ENCODE data around the gene RPL32.
A peak's percentile ranks its signal among the peaks of the same experiment; 100 is the strongest.

Gene RPL32

DNA sequence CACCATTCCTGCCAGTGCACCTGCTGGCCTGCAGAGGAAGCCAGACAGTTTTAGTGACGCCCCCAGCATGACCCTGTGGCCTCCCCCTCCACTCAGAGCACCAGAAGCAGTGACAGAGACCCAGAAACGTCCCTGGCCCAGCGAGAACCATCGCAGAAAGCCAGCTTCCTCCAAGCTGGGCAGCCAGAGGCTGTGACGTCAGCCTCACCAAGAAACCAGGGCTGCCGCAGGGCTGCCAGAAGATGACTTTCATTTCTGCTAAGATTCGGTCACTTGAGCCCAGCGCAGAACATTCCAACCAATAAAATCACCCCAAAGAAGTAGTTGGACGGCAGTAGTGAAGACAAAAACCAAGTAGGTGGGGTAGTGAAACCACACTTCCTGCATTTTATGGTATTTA lies 29.6 kb upstream of the RPL32 start:
- peak overlapping the region in 1 of 2 experiments; percentile 42 for H3K4me3 ChIP-seq (ENCODE audit: insufficient read depth in 1 of 2, low read depth in 1 of 2, low read length in 2 of 2)
- H3K4me2 ChIP-seq (ENCODE audit: low read length, poor library complexity, severe bottlenecking) = no peak overlapping the region
- H2BK12ac ChIP-seq (ENCODE audit: low read length in 2 of 2) = no peak overlapping the region
- no peak overlapping the region for H2BK120ac ChIP-seq (ENCODE audit: low read depth, low read length)
- H2AK5ac ChIP-seq (ENCODE audit: low read length, severe bottlenecking) = no peak overlapping the region
- peak overlapping the region; percentile 68 for H3K9ac ChIP-seq (ENCODE audit: low read length)
- no peak overlapping the region for H2BK5ac ChIP-seq (ENCODE audit: low read depth, low read length, poor library complexity, severe bottlenecking)
- peaks cover 12% of the 10 kb centered on the region for H3K4me1 ChIP-seq (ENCODE audit: control insufficient read depth, insufficient read depth, low read depth, low read length)
- H3K27me3 ChIP-seq (ENCODE audit: control insufficient read depth in 1 of 2, insufficient read depth in 1 of 2, low read length in 2 of 2) = peaks cover 14 to 30% of the 10 kb centered on the region in 2 experiments
- H3K27ac ChIP-seq (ENCODE audit: low read length, poor library complexity, severe bottlenecking) = no peak overlapping the region
- H4K91ac ChIP-seq (ENCODE audit: low read length) = no peak overlapping the region
- H4K8ac ChIP-seq (ENCODE audit: low read length) = no peak overlapping the region
- H3K18ac ChIP-seq (ENCODE audit: low read depth in 1 of 2, low read length in 2 of 2) = no peak overlapping the region
- no peaks in the 10 kb centered on the region for H3K9me3 ChIP-seq (ENCODE audit: control insufficient read depth, low read length)
- H2BK15ac ChIP-seq (ENCODE audit: low read depth, poor library complexity, severe bottlenecking) = no peak overlapping the region
- WGBS = 66% methylated on average over 6 of the region's 9 CpGs
- no peak overlapping the region for H3K14ac ChIP-seq (ENCODE audit: low read length in 2 of 2)
- DNase-seq = no peak
- H3K23ac ChIP-seq (ENCODE audit: low read length in 2 of 2) = no peak overlapping the region
- no peaks in the 10 kb centered on the region for H3K36me3 ChIP-seq (ENCODE audit: control insufficient read depth in 1 of 2, insufficient read depth in 2 of 2, low read depth in 1 of 2, low read length in 2 of 2)
- no peaks in the 10 kb centered on the region for H3K79me1 ChIP-seq (replicated peaks; ENCODE audit: low read length, poor library complexity, severe bottlenecking)
- H2AFZ ChIP-seq (ENCODE audit: low read depth, low read length) = no peak overlapping the region
- H3K4ac ChIP-seq (ENCODE audit: low read depth in 1 of 2, low read length in 2 of 2) = no peak overlapping the region

DNA sequence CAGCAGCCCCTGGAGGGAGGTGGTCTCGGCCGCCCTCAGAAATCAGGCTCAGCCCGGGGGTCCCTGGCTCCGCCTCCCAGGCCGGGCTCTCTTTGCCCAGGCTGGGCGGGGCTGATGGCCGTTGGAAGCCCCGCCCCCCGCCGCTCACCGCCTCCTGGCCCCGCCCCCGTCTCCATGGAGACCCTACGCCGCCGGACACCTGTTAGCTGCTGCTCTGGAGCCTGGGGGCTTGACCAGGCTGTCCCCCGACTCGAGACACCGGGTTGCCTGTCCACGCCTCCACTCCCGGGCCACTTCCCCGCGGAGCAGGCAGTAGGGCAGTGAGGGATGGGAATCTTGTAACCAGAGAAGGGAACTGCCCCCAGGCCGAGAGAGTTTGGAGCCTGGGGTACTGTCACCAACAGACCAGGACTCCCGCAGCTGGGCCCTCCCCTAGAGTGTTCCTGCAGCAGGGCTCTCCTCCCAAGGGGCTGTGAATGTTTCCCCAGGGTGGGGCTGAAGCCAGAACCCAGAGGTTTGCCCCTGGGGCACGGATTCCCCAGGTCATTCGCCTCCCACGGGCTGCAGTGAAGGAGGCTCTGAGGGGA lies 27.8 kb upstream of the RPL32 start:
- Histone ChIP-seq H3K4ac (ENCODE audit: low read depth in 1 of 2, low read length in 2 of 2) (peak overlapping the region; percentile 49 to 57), H4K91ac (ENCODE audit: low read length) (no peak overlapping the region), H3K36me3 (ENCODE audit: control insufficient read depth in 1 of 2, insufficient read depth in 2 of 2, low read depth in 1 of 2, low read length in 2 of 2) (no peaks in the 10 kb centered on the region), H3K14ac (ENCODE audit: low read length in 2 of 2) (no peak overlapping the region), H2BK5ac (ENCODE audit: low read depth, low read length, poor library complexity, severe bottlenecking) (no peak overlapping the region), H3K18ac (ENCODE audit: low read depth in 1 of 2, low read length in 2 of 2) (peak overlapping the region in 1 of 2 experiments; percentile 55), H3K9ac (ENCODE audit: low read length) (no peak overlapping the region), H3K79me1 (replicated peaks; ENCODE audit: low read length, poor library complexity, severe bottlenecking) (no peaks in the 10 kb centered on the region), H2BK120ac (ENCODE audit: low read depth, low read length) (peak overlapping the region; percentile 35), H3K4me2 (ENCODE audit: low read length, poor library complexity, severe bottlenecking) (peak overlapping the region; percentile 92), H3K4me3 (ENCODE audit: insufficient read depth in 1 of 2, low read depth in 1 of 2, low read length in 2 of 2) (peak overlapping the region in 1 of 2 experiments; percentile 53), H2AFZ (ENCODE audit: low read depth, low read length) (peak overlapping the region; percentile 93), H3K4me1 (ENCODE audit: control insufficient read depth, insufficient read depth, low read depth, low read length) (peaks cover 8% of the 10 kb centered on the region), H3K27ac (ENCODE audit: low read length, poor library complexity, severe bottlenecking) (no peak overlapping the region), H2BK15ac (ENCODE audit: low read depth, poor library complexity, severe bottlenecking) (peak overlapping the region; percentile 58), H4K8ac (ENCODE audit: low read length) (peak overlapping the region; percentile 90), H3K9me3 (ENCODE audit: control insufficient read depth, low read length) (peaks cover 12% of the 10 kb centered on the region), H3K27me3 (ENCODE audit: control insufficient read depth in 1 of 2, insufficient read depth in 1 of 2, low read length in 2 of 2) (peaks cover 11 to 35% of the 10 kb centered on the region in 2 experiments), H2AK5ac (ENCODE audit: low read length, severe bottlenecking) (no peak overlapping the region), H2BK12ac (ENCODE audit: low read length in 2 of 2) (peak overlapping the region in 1 of 2 experiments; percentile 10), H3K23ac (ENCODE audit: low read length in 2 of 2) (no peak overlapping the region)
- 12% methylated on average over 23 of the region's 28 CpGs for WGBS
- peak; percentile 36 for DNase-seq

GRCh38 chr3:12868039-12869034 lies 27.0 kb upstream of the RPL32 start:
- peak; percentile 93 for DNase-seq
- H3K18ac ChIP-seq (ENCODE audit: low read depth in 1 of 2, low read length in 2 of 2) = peak overlapping the region in 1 of 2 experiments; percentile 55

DNA sequence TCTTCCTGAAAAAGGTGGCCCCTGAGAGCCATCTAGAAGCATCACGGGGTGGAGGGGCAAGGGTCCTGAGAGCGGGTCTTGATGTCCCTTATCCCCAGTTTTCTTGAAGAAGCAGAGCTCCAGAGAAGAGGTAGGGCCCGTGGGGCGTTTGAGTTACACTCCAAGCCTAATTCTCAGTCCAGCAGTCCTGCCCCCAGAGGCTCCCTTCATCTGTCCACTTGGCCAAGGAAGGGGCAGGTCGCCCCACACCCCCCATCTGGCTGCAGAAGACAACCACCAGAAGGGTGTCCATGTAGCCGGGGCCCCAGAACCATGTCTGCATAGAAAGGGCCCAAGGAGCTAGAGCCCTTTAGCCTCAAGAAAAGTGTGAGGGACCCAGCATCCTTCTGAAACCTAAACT lies 25.5 kb upstream of the RPL32 start:
- no peak for DNase-seq
- no peaks in the 10 kb centered on the region for H3K79me1 ChIP-seq (replicated peaks; ENCODE audit: low read length, poor library complexity, severe bottlenecking)
- H4K8ac ChIP-seq (ENCODE audit: low read length) = no peak overlapping the region
- H3K4ac ChIP-seq (ENCODE audit: low read depth in 1 of 2, low read length in 2 of 2) = no peak overlapping the region
- no peak overlapping the region for H3K27ac ChIP-seq (ENCODE audit: low read length, poor library complexity, severe bottlenecking)
- H2AK5ac ChIP-seq (ENCODE audit: low read length, severe bottlenecking) = no peak overlapping the region
- H3K36me3 ChIP-seq (ENCODE audit: control insufficient read depth in 1 of 2, insufficient read depth in 2 of 2, low read depth in 1 of 2, low read length in 2 of 2) = no peaks in the 10 kb centered on the region
- H3K27me3 ChIP-seq (ENCODE audit: control insufficient read depth in 1 of 2, insufficient read depth in 1 of 2, low read length in 2 of 2) = peaks cover 15 to 32% of the 10 kb centered on the region in 2 experiments
- H2BK12ac ChIP-seq (ENCODE audit: low read length in 2 of 2) = no peak overlapping the region
- peaks cover 12% of the 10 kb centered on the region for H3K9me3 ChIP-seq (ENCODE audit: control insufficient read depth, low read length)
- H3K4me1 ChIP-seq (ENCODE audit: control insufficient read depth, insufficient read depth, low read depth, low read length) = peaks cover 8% of the 10 kb centered on the region
- no peak overlapping the region for H3K14ac ChIP-seq (ENCODE audit: low read length in 2 of 2)
- H3K18ac ChIP-seq (ENCODE audit: low read depth in 1 of 2, low read length in 2 of 2) = no peak overlapping the region
- no peak overlapping the region for H4K91ac ChIP-seq (ENCODE audit: low read length)
- no peak overlapping the region for H3K4me2 ChIP-seq (ENCODE audit: low read length, poor library complexity, severe bottlenecking)
- WGBS = 70% methylated on average over 6 of the region's 6 CpGs
- H2BK15ac ChIP-seq (ENCODE audit: low read depth, poor library complexity, severe bottlenecking) = no peak overlapping the region
- H2BK5ac ChIP-seq (ENCODE audit: low read depth, low read length, poor library complexity, severe bottlenecking) = no peak overlapping the region
- no peak overlapping the region for H3K23ac ChIP-seq (ENCODE audit: low read length in 2 of 2)
- H3K9ac ChIP-seq (ENCODE audit: low read length) = no peak overlapping the region
- no peak overlapping the region for H2AFZ ChIP-seq (ENCODE audit: low read depth, low read length)
- H3K4me3 ChIP-seq (ENCODE audit: insufficient read depth in 1 of 2, low read depth in 1 of 2, low read length in 2 of 2) = no peak overlapping the region
- H2BK120ac ChIP-seq (ENCODE audit: low read depth, low read length) = no peak overlapping the region

More at GRCh38 chr3:12868039-12869034, 27.0 kb upstream of the RPL32 start:
- H4K8ac ChIP-seq (ENCODE audit: low read length) = peak overlapping the region; percentile 90
- 5% methylated on average over 37 of the region's 45 CpGs for WGBS
- H3K27me3 ChIP-seq (ENCODE audit: control insufficient read depth in 1 of 2, insufficient read depth in 1 of 2, low read length in 2 of 2) = peaks cover 11 to 35% of the 10 kb centered on the region in 2 experiments
- peak overlapping the region; percentile 92 for H3K4me2 ChIP-seq (ENCODE audit: low read length, poor library complexity, severe bottlenecking)
- no peak overlapping the region for H2AK5ac ChIP-seq (ENCODE audit: low read length, severe bottlenecking)
- peak overlapping the region; percentile 21 for H3K27ac ChIP-seq (ENCODE audit: low read length, poor library complexity, severe bottlenecking)
- peaks cover 8% of the 10 kb centered on the region for H3K4me1 ChIP-seq (ENCODE audit: control insufficient read depth, insufficient read depth, low read depth, low read length)
- peak overlapping the region; percentile 54 for H3K9ac ChIP-seq (ENCODE audit: low read length)
- peak overlapping the region; percentile 58 for H2BK15ac ChIP-seq (ENCODE audit: low read depth, poor library complexity, severe bottlenecking)
- peak overlapping the region; percentile 35 for H2BK120ac ChIP-seq (ENCODE audit: low read depth, low read length)
- H2BK5ac ChIP-seq (ENCODE audit: low read depth, low read length, poor library complexity, severe bottlenecking) = no peak overlapping the region
- no peaks in the 10 kb centered on the region for H3K36me3 ChIP-seq (ENCODE audit: control insufficient read depth in 1 of 2, insufficient read depth in 2 of 2, low read depth in 1 of 2, low read length in 2 of 2)
- no peak overlapping the region for H3K14ac ChIP-seq (ENCODE audit: low read length in 2 of 2)
- peak overlapping the region in 1 of 2 experiments; percentile 10 for H2BK12ac ChIP-seq (ENCODE audit: low read length in 2 of 2)
- peak overlapping the region; percentile 49 to 57 for H3K4ac ChIP-seq (ENCODE audit: low read depth in 1 of 2, low read length in 2 of 2)
- no peak overlapping the region for H3K23ac ChIP-seq (ENCODE audit: low read length in 2 of 2)
- H2AFZ ChIP-seq (ENCODE audit: low read depth, low read length) = peak overlapping the region; percentile 93
- peaks cover 12% of the 10 kb centered on the region for H3K9me3 ChIP-seq (ENCODE audit: control insufficient read depth, low read length)
- H3K4me3 ChIP-seq (ENCODE audit: insufficient read depth in 1 of 2, low read depth in 1 of 2, low read length in 2 of 2) = peak overlapping the region in 1 of 2 experiments; percentile 53
- peak overlapping the region; percentile 83 for H4K91ac ChIP-seq (ENCODE audit: low read length)
- no peaks in the 10 kb centered on the region for H3K79me1 ChIP-seq (replicated peaks; ENCODE audit: low read length, poor library complexity, severe bottlenecking)
